Neural crest cell (in vitro differentiated cells): Measurements from ENCODE around the gene BAZ2B. TPM values are rescaled to one million over a fixed set of nuclear protein-coding genes. Genes with fewer than 3 reads are reported as not detected.

Source experiments
- DNase-seq: peaks from one replicate; pipeline ENCODE4 v3.0.0; 2021; ENCODE audit warnings: low read depth, mixed read lengths, low spot score
- H3K27ac Mint-ChIP-seq: one replicate; pipeline ENCODE4 v1.8.0; 2021; ENCODE audit warnings: mild to moderate bottlenecking, mixed read lengths; ENCODE audit not compliant: unreplicated experiment
- H3K27me3 Mint-ChIP-seq: 2 replicates; pipeline ENCODE4 v1.8.0; 2021; ENCODE audit warnings: low read depth, mild to moderate bottlenecking, mixed read lengths
- H3K36me3 Mint-ChIP-seq: 2 replicates; pipeline ENCODE4 v1.8.0; 2021; ENCODE audit warnings: low read depth, mild to moderate bottlenecking, mixed read lengths
- H3K4me1 Mint-ChIP-seq: 2 replicates; pipeline ENCODE4 v1.8.0; 2021; ENCODE audit warnings: mixed read lengths
- H3K4me3 Mint-ChIP-seq: one replicate; pipeline ENCODE4 v1.8.0; 2021; ENCODE audit warnings: mild to moderate bottlenecking, mixed read lengths
- H3K9me3 Mint-ChIP-seq: 2 replicates; pipeline ENCODE4 v1.8.0; 2021; ENCODE audit warnings: mixed read lengths
- CTCF ChIP-seq: fragments of 200-600 bp; sonication (generic); conservative IDR thresholded peaks from 2 replicates; pipeline ENCODE4 v1.5.0; 2021; ENCODE audit warnings: antibody characterized with exemption, mild to moderate bottlenecking
- total RNA-seq: library from RNA; stranded (reverse); gene quantifications from 2 replicates; pipeline ENCODE4 v1.2.1, GENCODE V29; 2021

BAZ2B gene
- total RNA-seq, 1 donor from 2014 or later: 65.9 TPM

GRCh38 chr2:159573294-159573693 lies 43.1 kb downstream of the BAZ2B start:
- Mint-ChIP-seq H3K27ac (no peak overlapping the region), H3K4me3 (no peak overlapping the region), H3K4me1 (peaks cover under 1% of the 10 kb centered on the region), H3K36me3 (peaks cover 25% of the 10 kb centered on the region), H3K9me3 (peaks cover 10% of the 10 kb centered on the region), H3K27me3 (no peaks in the 10 kb centered on the region)
- no peak for DNase-seq
- no peak for TF ChIP-seq CTCF

- peaks cover 10% of the 10 kb centered on the region for H3K9me3 Mint-ChIP-seq
- no peak overlapping the region for H3K4me3 Mint-ChIP-seq
- no peak for DNase-seq
- H3K36me3 Mint-ChIP-seq: peaks cover 24% of the 10 kb centered on the region
- no peak overlapping the region for H3K27ac Mint-ChIP-seq
- no peak for TF ChIP-seq CTCF
- no peaks in the 10 kb centered on the region for H3K4me1 Mint-ChIP-seq
- no peaks in the 10 kb centered on the region for H3K27me3 Mint-ChIP-seq
These were observed 43.9 kb downstream of the BAZ2B start for GRCh38 chr2:159572459-159572858.

GRCh38 chr2:159571540-159572260 lies 44.6 kb downstream of the BAZ2B start:
- no peaks in the 10 kb centered on the region for H3K27me3 Mint-ChIP-seq
- no peak overlapping the region for H3K4me3 Mint-ChIP-seq
- H3K27ac Mint-ChIP-seq: no peak overlapping the region
- peaks cover 10% of the 10 kb centered on the region for H3K9me3 Mint-ChIP-seq
- H3K4me1 Mint-ChIP-seq: no peaks in the 10 kb centered on the region
- TF ChIP-seq CTCF: no peak
- peaks cover 24% of the 10 kb centered on the region for H3K36me3 Mint-ChIP-seq
- DNase-seq: no peak

- no peak overlapping the region for H3K27ac Mint-ChIP-seq
- H3K9me3 Mint-ChIP-seq: no peaks in the 10 kb centered on the region
- H3K36me3 Mint-ChIP-seq: peaks cover 11% of the 10 kb centered on the region
- no peaks in the 10 kb centered on the region for H3K4me1 Mint-ChIP-seq
- H3K4me3 Mint-ChIP-seq: no peak overlapping the region
- no peak for DNase-seq
- no peaks in the 10 kb centered on the region for H3K27me3 Mint-ChIP-seq
- no peak for TF ChIP-seq CTCF
These were observed 52.3 kb downstream of the BAZ2B start for GRCh38 chr2:159564081-159564480.

GRCh38 chr2:159562248-159562647 lies 54.1 kb downstream of the BAZ2B start:
- Mint-ChIP-seq H3K9me3 (no peaks in the 10 kb centered on the region), H3K36me3 (peaks cover 11% of the 10 kb centered on the region), H3K27ac (no peak overlapping the region), H3K4me3 (no peak overlapping the region), H3K4me1 (peaks cover 4% of the 10 kb centered on the region), H3K27me3 (no peaks in the 10 kb centered on the region)
- TF ChIP-seq CTCF: no peak
- no peak for DNase-seq
